Lower lobe of right lung (tissue), 2 donors: ENCODE data around the gene CD58. TPM values are rescaled to one million over a fixed set of nuclear protein-coding genes. Genes with fewer than 3 reads are reported as not detected.

Experiments used
- ATAC-seq, 2 donors: fragments of 200-7000 bp; cut with Tn5 transposase; one replicate each; pipeline ENCODE4 v1.9.1; 2020 to 2022; ENCODE audit warnings: mild to moderate bottlenecking in 2 of 2, moderate library complexity in 2 of 2
- DNase-seq: peaks from one replicate; pipeline ENCODE4 v3.0.0-alpha.2; 2020
- H3K27ac ChIP-seq: fragments of 200-600 bp; one replicate; pipeline ENCODE4 v1.8.0; 2022
- H3K27me3 ChIP-seq: fragments of 200-600 bp; one replicate; pipeline ENCODE4 v1.8.0; 2022; ENCODE audit warnings: low read depth
- H3K36me3 ChIP-seq: fragments of 200-600 bp; one replicate; pipeline ENCODE4 v1.8.0; 2022; ENCODE audit warnings: mild to moderate bottlenecking
- H3K4me1 ChIP-seq: fragments of 200-600 bp; one replicate; pipeline ENCODE4 v1.8.0; 2022
- H3K4me3 ChIP-seq: fragments of 200-600 bp; one replicate; pipeline ENCODE4 v1.8.0; 2022; ENCODE audit warnings: mild to moderate bottlenecking
- H3K9me3 ChIP-seq: fragments of 200-600 bp; one replicate; pipeline ENCODE4 v1.8.0; 2022
- intact Hi-C: fragments of 100-400 bp; cut with DNase I; formaldehyde crosslinking; loops from one replicate; pipeline ENCODE4 v1.11.0; 2022
- total RNA-seq: library from RNA; stranded (reverse); fragmentation: NEBNext Ultra II Directional; extraction: Animal tissue kit (Norgen Biotek cat#: 25700); gene quantifications from one replicate; pipeline ENCODE4 v1.2.1, GENCODE V29; 2021
- TF ChIP-seq, protein P1 (sequence below): fragments of 200-600 bp; IDR thresholded peaks from one replicate; pipeline ENCODE4 v1.8.0; 2022; ENCODE audit warnings: antibody characterized with exemption, mild to moderate bottlenecking
- donor health status: DM: no; HTN: yes; CAD: no; lungs with severe emphysema.

Gene CD58
- total RNA-seq, 1 donor from 2014 or later, result 39.5 TPM

DNA sequence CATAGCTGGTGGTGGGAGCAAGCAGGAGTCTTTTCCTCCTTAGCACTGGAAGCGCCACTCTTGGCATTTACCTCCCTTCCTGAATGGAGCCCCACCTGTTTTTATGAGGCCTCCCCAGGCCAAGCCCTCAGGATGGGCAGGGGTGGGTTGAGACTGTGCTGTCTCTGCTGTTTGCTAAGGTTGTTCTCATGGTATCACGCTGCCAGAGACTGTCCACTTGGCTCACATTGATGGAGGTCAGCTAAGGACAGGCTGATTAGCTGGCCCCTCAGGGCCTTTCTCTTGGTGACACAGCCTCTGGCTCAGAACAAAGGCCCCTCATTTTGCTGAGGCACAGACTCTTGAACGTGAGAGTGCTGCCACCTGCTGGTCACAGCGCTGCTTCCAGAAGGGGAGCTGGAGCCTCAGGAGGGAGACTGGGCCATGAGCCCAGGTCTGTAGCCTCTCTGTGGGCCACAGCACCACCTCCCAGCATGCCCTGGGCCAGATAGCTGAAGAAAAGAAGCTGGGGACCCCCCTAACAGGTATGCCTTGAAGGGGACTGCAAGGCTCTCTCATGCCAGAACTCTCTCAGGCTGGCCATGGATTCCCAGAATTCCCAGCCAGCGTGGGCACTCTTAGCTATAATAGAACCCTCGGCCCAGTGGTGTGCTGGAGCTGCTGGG is 85.6 kb downstream of the CD58 start:
- Histone ChIP-seq H3K4me1 (peaks cover 11% of the 10 kb centered on the region), H3K4me3 (no peak overlapping the region), H3K27me3 (no peaks in the 10 kb centered on the region), H3K36me3 (no peaks in the 10 kb centered on the region), H3K27ac (no peak overlapping the region), H3K9me3 (no peaks in the 10 kb centered on the region)
- peak; percentile 89 to 91 for ATAC-seq
- intact Hi-C loops, result loop anchor here (10.0 kb wide), 1 partner anchor 340 kb away; no protein-coding TSS in a partner anchor
- peak; percentile 91 for DNase-seq
- TF ChIP-seq, protein P1, sequence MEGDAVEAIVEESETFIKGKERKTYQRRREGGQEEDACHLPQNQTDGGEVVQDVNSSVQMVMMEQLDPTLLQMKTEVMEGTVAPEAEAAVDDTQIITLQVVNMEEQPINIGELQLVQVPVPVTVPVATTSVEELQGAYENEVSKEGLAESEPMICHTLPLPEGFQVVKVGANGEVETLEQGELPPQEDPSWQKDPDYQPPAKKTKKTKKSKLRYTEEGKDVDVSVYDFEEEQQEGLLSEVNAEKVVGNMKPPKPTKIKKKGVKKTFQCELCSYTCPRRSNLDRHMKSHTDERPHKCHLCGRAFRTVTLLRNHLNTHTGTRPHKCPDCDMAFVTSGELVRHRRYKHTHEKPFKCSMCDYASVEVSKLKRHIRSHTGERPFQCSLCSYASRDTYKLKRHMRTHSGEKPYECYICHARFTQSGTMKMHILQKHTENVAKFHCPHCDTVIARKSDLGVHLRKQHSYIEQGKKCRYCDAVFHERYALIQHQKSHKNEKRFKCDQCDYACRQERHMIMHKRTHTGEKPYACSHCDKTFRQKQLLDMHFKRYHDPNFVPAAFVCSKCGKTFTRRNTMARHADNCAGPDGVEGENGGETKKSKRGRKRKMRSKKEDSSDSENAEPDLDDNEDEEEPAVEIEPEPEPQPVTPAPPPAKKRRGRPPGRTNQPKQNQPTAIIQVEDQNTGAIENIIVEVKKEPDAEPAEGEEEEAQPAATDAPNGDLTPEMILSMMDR, result peak; percentile 93

DNA sequence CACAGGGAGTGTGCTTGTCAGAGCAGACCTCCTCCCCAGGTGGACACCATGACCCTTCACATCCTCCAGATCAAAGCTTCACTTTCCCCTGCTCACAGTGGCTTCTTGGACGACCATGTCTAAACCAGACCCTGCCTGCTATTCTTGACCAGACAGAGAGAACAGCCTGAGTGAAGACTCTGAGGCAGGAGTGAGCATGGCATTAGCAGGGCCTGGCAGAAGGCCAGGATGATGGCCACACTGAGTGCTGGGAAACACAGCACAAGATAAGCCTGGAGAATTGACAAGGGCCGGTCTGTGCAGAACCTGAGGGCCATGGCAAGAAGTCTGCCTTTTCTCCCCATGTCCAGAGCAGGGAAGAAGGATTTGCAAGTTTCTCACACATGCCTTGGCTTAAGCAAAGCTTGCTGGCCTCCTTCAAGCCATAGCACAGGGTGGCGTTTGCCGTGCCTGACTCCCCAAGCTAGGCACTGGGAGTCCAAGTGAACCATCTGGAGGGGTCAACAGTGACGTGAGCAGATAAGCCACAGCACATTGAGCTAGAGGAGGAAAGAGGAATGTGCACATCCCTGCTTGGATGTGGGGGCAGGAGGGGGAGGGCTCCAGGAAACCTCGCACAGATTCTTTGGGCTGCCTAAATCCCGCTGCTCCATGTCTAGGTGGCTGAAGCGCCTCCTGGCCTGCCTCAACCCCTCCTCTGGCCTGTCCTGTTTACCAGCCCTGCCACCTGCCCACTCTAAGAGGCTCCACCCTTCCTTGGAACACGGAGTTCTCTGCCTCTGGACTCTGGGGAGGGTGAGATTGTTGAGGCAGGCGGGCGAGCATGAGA is 87.1 kb downstream of the CD58 start:
- H3K27me3 ChIP-seq, result no peaks in the 10 kb centered on the region
- no peak overlapping the region for H3K4me3 ChIP-seq
- H3K27ac ChIP-seq, result peak overlapping the region; percentile 16
- TF ChIP-seq, protein P1, result no peak
- DNase-seq, result peak; percentile 77
- H3K9me3 ChIP-seq, result no peaks in the 10 kb centered on the region
- H3K4me1 ChIP-seq, result peaks cover 11% of the 10 kb centered on the region
- intact Hi-C loops, result loop anchor here (10.0 kb wide), 1 partner anchor 339 kb away; no protein-coding TSS in a partner anchor
- no peaks in the 10 kb centered on the region for H3K36me3 ChIP-seq
- ATAC-seq, result peak; percentile 90 to 92

DNA sequence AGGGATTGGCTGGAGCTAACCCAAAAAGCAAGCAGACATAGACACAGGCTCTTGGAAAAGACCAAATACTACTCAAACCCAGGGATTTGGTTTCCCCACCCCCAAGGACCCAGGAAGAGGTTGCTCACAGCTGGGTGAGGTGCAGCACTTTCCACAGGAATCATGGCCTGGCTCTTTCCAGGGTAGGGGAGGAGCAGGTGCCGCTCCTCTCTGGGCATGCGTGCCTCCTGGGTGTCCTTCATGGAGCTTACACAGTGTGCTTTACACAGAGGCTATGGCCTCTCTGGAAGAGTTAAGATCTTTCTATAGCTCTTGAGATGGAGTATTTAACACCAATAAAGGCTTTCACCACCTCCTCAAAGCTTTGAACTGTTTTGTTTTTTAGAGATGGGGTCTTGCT is 88.3 kb downstream of the CD58 start:
- H3K4me1 ChIP-seq, result peaks cover 11% of the 10 kb centered on the region
- intact Hi-C loops, result loop anchor here (10.0 kb wide), 1 partner anchor 338 kb away; no protein-coding TSS in a partner anchor
- no peaks in the 10 kb centered on the region for H3K36me3 ChIP-seq
- H3K27ac ChIP-seq, result no peak overlapping the region
- TF ChIP-seq, protein P1, result no peak
- no peaks in the 10 kb centered on the region for H3K9me3 ChIP-seq
- no peak for ATAC-seq
- DNase-seq, result no peak
- no peak overlapping the region for H3K4me3 ChIP-seq
- H3K27me3 ChIP-seq, result no peaks in the 10 kb centered on the region

GRCh38 chr1:116481934-116482333 is 88.9 kb downstream of the CD58 start:
- ATAC-seq (peak in 1 of 2 donors; percentile 4), DNase-seq (no peak)
- Histone ChIP-seq H3K27ac (no peak overlapping the region), H3K4me1 (peaks cover 11% of the 10 kb centered on the region), H3K4me3 (no peak overlapping the region), H3K27me3 (no peaks in the 10 kb centered on the region), H3K36me3 (no peaks in the 10 kb centered on the region), H3K9me3 (no peaks in the 10 kb centered on the region)
- intact Hi-C loops, result loop anchor here (10.0 kb wide), 1 partner anchor 337 kb away; no protein-coding TSS in a partner anchor
- TF ChIP-seq, protein P1, result no peak

GRCh38 chr1:116478621-116479020 is 92.2 kb downstream of the CD58 start:
- no peak overlapping the region for H3K4me3 ChIP-seq
- TF ChIP-seq, protein P1, result no peak
- ATAC-seq (no peak), DNase-seq (no peak)
- intact Hi-C loops, result no loop called here
- no peaks in the 10 kb centered on the region for H3K27me3 ChIP-seq
- no peaks in the 10 kb centered on the region for H3K36me3 ChIP-seq
- no peaks in the 10 kb centered on the region for H3K4me1 ChIP-seq
- no peak overlapping the region for H3K27ac ChIP-seq
- no peaks in the 10 kb centered on the region for H3K9me3 ChIP-seq
